Esophagus squamous epithelium (tissue), 5 donors: ENCODE results near the gene GBGT1. TPM values are rescaled to one million over a fixed set of nuclear protein-coding genes. Genes with fewer than 3 reads are reported as not detected.
A peak's percentile ranks its signal among the peaks of the same experiment; 100 is the strongest.

Experiments
- DNase-seq: peaks from one replicate; lab custom pipeline; 2025; lab: John Stamatoyannopoulos, UW
- H3K27ac ChIP-seq, 4 donors: fragments of 200-600 bp; sonication (generic); one replicate each; pipeline ENCODE4 v1.5.1; 2016 to 2019; ENCODE audit warnings: mild to moderate bottlenecking in 1 of 4
- H3K27me3 ChIP-seq, 4 donors: fragments of 200-600 bp; sonication (generic); 1 replicate in 3 of 4; 2 replicates in 1 of 4; pipeline versions ENCODE4 v1.5.1 to v1.6.0; 2017 to 2021; ENCODE audit warnings: antibody characterized with exemption in 1 of 4
- H3K36me3 ChIP-seq, 3 donors: fragments of 200-600 bp; sonication (generic); one replicate each; pipeline ENCODE4 v1.5.1; 2016 to 2019
- H3K4me1 ChIP-seq, 3 donors: fragments of 200-600 bp; sonication (generic); one replicate each; pipeline ENCODE4 v1.5.1; 2017 to 2019
- H3K4me3 ChIP-seq, 4 donors: fragments of 200-600 bp; sonication (generic); 1 replicate in 3 of 4; 2 replicates in 1 of 4; pipeline ENCODE4 v1.5.1; 2016 to 2019; ENCODE audit warnings: mild to moderate bottlenecking in 2 of 4, moderate library complexity in 1 of 4
- H3K9me3 ChIP-seq, 3 donors: fragments of 200-600 bp; sonication (generic); one replicate each; pipeline ENCODE4 v1.5.1; 2016 to 2019
- POLR2A ChIP-seq, 4 donors: fragments of 450-650 bp; IDR thresholded peaks; one replicate each; pipeline ENCODE4 v1.6.1; 2017; ENCODE audit warnings: antibody characterized with exemption in 4 of 4, mild to moderate bottlenecking in 4 of 4, moderate library complexity in 3 of 4
- WGBS, 2 donors: methylation state at CpG; one replicate each; pipeline ENCODE4 v1.1.5; 2018; 5-methylcytosine and 5-hydroxymethylcytosine counted together
- intact Hi-C: fragments of 100-400 bp; cut with DNase I; formaldehyde crosslinking; loops from one replicate; pipeline ENCODE4 v1.15.0; 2022
- total RNA-seq, 4 donors: library from RNA; depleted of rRNA; stranded (reverse); fragments of >200 nt; gene quantifications; one replicate each; pipeline ENCODE4 v1.1.0, GENCODE V29; 2016
- TF ChIP-seq, protein P1 (sequence below), 6 experiments: fragments of 450-650 bp in 4 of 6; fragments of 200-600 bp in 2 of 6; sonication (generic) in 2 of 6; IDR thresholded peaks; one replicate each; pipeline ENCODE4 v1.5.1; 2016 to 2019; ENCODE audit warnings: antibody characterized with exemption in 6 of 6, mild to moderate bottlenecking in 4 of 6, moderate library complexity in 4 of 6
- donor health status: DM: yes; HTN: yes; CAD: no.

Gene GBGT1
- total RNA-seq, 4 donors from 2014 or later, result 3.0 to 8.8 (median 3.8) TPM

DNA sequence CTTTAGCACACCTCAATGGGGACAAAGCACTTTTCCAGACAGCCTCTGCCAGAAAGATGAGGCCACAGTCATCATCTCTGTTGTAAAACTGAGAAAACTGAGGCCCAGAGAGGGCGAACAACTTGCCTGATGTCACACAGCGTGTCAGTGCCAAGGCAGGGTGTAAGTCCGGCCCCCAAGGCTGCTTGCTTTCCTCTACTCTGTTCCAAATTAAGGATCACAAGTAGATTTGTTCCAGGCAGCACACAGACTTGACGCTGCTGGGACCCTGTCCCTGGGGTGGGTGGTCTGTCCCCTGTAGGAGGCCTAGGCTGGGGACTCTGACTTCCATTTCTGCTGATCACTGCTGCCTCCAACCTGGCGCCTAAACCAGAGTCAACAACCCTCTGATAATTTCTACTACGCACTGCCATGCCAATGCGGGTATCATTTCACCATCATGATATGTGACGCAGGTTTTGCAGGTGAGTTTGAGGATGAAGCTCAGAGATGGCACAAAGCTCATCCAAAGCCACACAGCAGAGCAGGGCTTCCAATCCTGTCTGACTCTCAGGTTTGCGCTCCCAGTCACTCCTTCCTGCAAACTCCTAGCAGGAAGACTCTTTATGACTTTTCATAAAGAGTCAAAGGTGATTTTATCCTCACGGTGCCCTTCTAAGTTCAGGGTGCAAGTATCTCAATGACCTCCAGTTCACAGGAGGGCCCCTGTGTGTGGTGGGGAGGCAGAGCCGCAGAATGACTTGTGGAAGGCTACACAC, 29.1 kb downstream of the GBGT1 start:
- intact Hi-C loops, result no loop called here
- no peaks in the 10 kb centered on the region for H3K27me3 ChIP-seq
- 53 to 92% methylated on average over 2 to 10 of the region's 11 CpGs for WGBS, 2 donors

GRCh38 chr9:133133681-133134387, 29.9 kb downstream of the GBGT1 start:
- no peaks in the 10 kb centered on the region for H3K9me3 ChIP-seq
- peak overlapping the region in 2 of 4 donors; percentile 11 to 24 for H3K4me3 ChIP-seq
- peak in 3 of 4 donors; percentile 41 to 71 (median 48) for TF ChIP-seq POLR2A (IDR thresholded peaks at IDR 0.05)
- TF ChIP-seq, protein P1, sequence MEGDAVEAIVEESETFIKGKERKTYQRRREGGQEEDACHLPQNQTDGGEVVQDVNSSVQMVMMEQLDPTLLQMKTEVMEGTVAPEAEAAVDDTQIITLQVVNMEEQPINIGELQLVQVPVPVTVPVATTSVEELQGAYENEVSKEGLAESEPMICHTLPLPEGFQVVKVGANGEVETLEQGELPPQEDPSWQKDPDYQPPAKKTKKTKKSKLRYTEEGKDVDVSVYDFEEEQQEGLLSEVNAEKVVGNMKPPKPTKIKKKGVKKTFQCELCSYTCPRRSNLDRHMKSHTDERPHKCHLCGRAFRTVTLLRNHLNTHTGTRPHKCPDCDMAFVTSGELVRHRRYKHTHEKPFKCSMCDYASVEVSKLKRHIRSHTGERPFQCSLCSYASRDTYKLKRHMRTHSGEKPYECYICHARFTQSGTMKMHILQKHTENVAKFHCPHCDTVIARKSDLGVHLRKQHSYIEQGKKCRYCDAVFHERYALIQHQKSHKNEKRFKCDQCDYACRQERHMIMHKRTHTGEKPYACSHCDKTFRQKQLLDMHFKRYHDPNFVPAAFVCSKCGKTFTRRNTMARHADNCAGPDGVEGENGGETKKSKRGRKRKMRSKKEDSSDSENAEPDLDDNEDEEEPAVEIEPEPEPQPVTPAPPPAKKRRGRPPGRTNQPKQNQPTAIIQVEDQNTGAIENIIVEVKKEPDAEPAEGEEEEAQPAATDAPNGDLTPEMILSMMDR (IDR thresholded peaks at IDR 0.05), result peak in 1 of 6 experiments; percentile 14
- peaks cover 0 to 11% (median 0%) of the 10 kb centered on the region in 3 donors for H3K36me3 ChIP-seq
- peak; percentile 66 for DNase-seq
- H3K4me1 ChIP-seq, result peaks cover 75 to 96% (median 77%) of the 10 kb centered on the region in 3 donors
- H3K27ac ChIP-seq, result peak overlapping the region; percentile 95 to 97 (median 96)
- 4% methylated on average over 8 of the region's 21 CpGs; no CpG with 5 or more reads in 1 of the 2 donors for WGBS, 2 donors
- intact Hi-C loops, result no loop called here
- H3K27me3 ChIP-seq, result no peaks in the 10 kb centered on the region

More for the DNA sequence above, 29.1 kb downstream of the GBGT1 start:
- no peak for DNase-seq
- Histone ChIP-seq H3K9me3 (no peaks in the 10 kb centered on the region), H3K27ac (peak overlapping the region; percentile 95 to 97 (median 96)), H3K4me3 (peak overlapping the region in 1 of 4 donors; percentile 16), H3K36me3 (peaks cover 0 to 11% (median 0%) of the 10 kb centered on the region in 3 donors), H3K4me1 (peaks cover 68 to 96% (median 70%) of the 10 kb centered on the region in 3 donors)
- TF ChIP-seq POLR2A (IDR thresholded peaks at IDR 0.05), result no peak
- TF ChIP-seq, protein P1 (IDR thresholded peaks at IDR 0.05), result no peak

DNA sequence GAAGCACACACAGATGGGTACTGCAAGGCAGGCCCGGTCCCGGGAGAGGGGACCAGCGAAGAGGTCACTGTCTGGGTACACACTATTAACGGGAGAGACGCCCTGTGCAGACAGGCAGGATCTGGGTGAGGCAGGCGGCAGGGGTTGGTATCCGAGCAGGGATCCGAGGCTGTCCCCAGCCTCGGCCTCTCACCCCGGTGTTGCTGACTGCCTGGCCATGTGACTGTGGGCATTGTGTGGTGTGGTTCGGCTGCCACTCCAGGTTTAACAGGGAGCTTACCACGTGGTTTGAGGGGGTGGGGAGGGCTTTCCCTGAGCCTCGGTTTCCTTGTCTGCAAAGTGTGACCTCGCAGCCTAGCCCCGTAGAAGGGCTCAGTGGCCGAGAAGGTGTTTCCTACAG, 31.5 kb downstream of the GBGT1 start:
- WGBS, 2 donors, result 63 to 93% methylated on average over 8 to 12 of the region's 16 CpGs
- no peaks in the 10 kb centered on the region for H3K9me3 ChIP-seq
- peaks cover 0 to 11% (median 0%) of the 10 kb centered on the region in 3 donors for H3K36me3 ChIP-seq
- intact Hi-C loops, result no loop called here
- H3K27ac ChIP-seq, result peak overlapping the region; percentile 55 to 96 (median 95)
- H3K27me3 ChIP-seq, result no peaks in the 10 kb centered on the region
- DNase-seq, result no peak
- TF ChIP-seq, protein P1 (IDR thresholded peaks at IDR 0.05), result no peak
- no peak for TF ChIP-seq POLR2A (IDR thresholded peaks at IDR 0.05)
- no peak overlapping the region for H3K4me3 ChIP-seq
- peaks cover 76 to 96% (median 80%) of the 10 kb centered on the region in 3 donors for H3K4me1 ChIP-seq

GRCh38 chr9:133131506-133131905, 32.2 kb downstream of the GBGT1 start:
- Histone ChIP-seq H3K9me3 (no peaks in the 10 kb centered on the region), H3K27me3 (no peaks in the 10 kb centered on the region), H3K4me3 (no peak overlapping the region), H3K36me3 (peaks cover 0 to 11% (median 0%) of the 10 kb centered on the region in 3 donors), H3K27ac (peak overlapping the region; percentile 9 to 96 (median 75)), H3K4me1 (peaks cover 80 to 96% (median 81%) of the 10 kb centered on the region in 3 donors)
- WGBS, 2 donors, result 75 to 88% methylated on average over 2 to 3 of the region's 5 CpGs
- no peak for TF ChIP-seq POLR2A (IDR thresholded peaks at IDR 0.05)
- TF ChIP-seq, protein P1 (IDR thresholded peaks at IDR 0.05), result no peak
- intact Hi-C loops, result no loop called here
- DNase-seq, result no peak
